ENCODE results near the gene GLTP. TPM values are rescaled to one million over a fixed set of nuclear protein-coding genes. Genes with fewer than 3 reads are reported as not detected.
"Not testable (repeated sequence)": the region's sequence is repeated elsewhere in the genome, so short reads cannot be mapped to it uniquely, and the experiment has no call there.

Gene GLTP
- 45.9 TPM for total RNA-seq
- 56.4 TPM for polyA plus RNA-seq (ENCODE audit: insufficient read depth, low read depth, low replicate concordance)
- long read RNA-seq, donor 1, transcript GLTP-201 (5 exons, 2,356 nt) = major isoform, 9 of 9 reads
- long read RNA-seq, donor 1, partial matches to known transcripts = 0 of 9 reads
- long read RNA-seq, donor 1, other reads (novel, unspliced or antisense) = 0 of 9 reads
- long read RNA-seq, donor 2, transcript GLTP-201 (5 exons, 2,356 nt) = major isoform, 7 of 7 reads
- long read RNA-seq, donor 2, partial matches to known transcripts = 0 of 7 reads
- long read RNA-seq, donor 2, other reads (novel, unspliced or antisense) = 0 of 7 reads
- long read RNA-seq, donor 3, transcript GLTP-201 (5 exons, 2,356 nt) = major isoform, 9 of 9 reads
- long read RNA-seq, donor 3, partial matches to known transcripts = 0 of 9 reads
- long read RNA-seq, donor 3, other reads (novel, unspliced or antisense) = 0 of 9 reads
- long read RNA-seq, donor 4, transcript GLTP-201 (5 exons, 2,356 nt) = major isoform, 10 of 12 reads
- long read RNA-seq, donor 4, partial matches to known transcripts = 0 of 12 reads
- long read RNA-seq, donor 4, other reads (novel, unspliced or antisense) = 0 of 12 reads
- long read RNA-seq, donor 5, partial matches to known transcripts = 0 of 1 reads
- long read RNA-seq, donor 5, other reads (novel, unspliced or antisense) = 0 of 1 reads
- long read RNA-seq, donor 6, partial matches to known transcripts = 0 of 1 reads
- long read RNA-seq, donor 6, other reads (novel, unspliced or antisense) = 0 of 1 reads
- long read RNA-seq, donor 7, transcript GLTP-201 (5 exons, 2,356 nt) = major isoform, 44 of 68 reads
- long read RNA-seq, donor 7, partial matches to known transcripts = 3 of 68 reads
- long read RNA-seq, donor 7, other reads (novel, unspliced or antisense) = 21 of 68 reads
- long read RNA-seq, donor 8, transcript GLTP-201 (5 exons, 2,356 nt) = major isoform, 13 of 14 reads
- long read RNA-seq, donor 8, partial matches to known transcripts = 0 of 14 reads
- long read RNA-seq, donor 8, other reads (novel, unspliced or antisense) = 0 of 14 reads
- long read RNA-seq, donor 9, transcript GLTP-201 (5 exons, 2,356 nt) = major isoform, 11 of 11 reads
- long read RNA-seq, donor 9, partial matches to known transcripts = 0 of 11 reads
- long read RNA-seq, donor 9, other reads (novel, unspliced or antisense) = 0 of 11 reads
- long read RNA-seq, donor 10, transcript GLTP-201 (5 exons, 2,356 nt) = major isoform, 10 of 10 reads
- long read RNA-seq, donor 10, partial matches to known transcripts = 0 of 10 reads
- long read RNA-seq, donor 10, other reads (novel, unspliced or antisense) = 0 of 10 reads

DNA sequence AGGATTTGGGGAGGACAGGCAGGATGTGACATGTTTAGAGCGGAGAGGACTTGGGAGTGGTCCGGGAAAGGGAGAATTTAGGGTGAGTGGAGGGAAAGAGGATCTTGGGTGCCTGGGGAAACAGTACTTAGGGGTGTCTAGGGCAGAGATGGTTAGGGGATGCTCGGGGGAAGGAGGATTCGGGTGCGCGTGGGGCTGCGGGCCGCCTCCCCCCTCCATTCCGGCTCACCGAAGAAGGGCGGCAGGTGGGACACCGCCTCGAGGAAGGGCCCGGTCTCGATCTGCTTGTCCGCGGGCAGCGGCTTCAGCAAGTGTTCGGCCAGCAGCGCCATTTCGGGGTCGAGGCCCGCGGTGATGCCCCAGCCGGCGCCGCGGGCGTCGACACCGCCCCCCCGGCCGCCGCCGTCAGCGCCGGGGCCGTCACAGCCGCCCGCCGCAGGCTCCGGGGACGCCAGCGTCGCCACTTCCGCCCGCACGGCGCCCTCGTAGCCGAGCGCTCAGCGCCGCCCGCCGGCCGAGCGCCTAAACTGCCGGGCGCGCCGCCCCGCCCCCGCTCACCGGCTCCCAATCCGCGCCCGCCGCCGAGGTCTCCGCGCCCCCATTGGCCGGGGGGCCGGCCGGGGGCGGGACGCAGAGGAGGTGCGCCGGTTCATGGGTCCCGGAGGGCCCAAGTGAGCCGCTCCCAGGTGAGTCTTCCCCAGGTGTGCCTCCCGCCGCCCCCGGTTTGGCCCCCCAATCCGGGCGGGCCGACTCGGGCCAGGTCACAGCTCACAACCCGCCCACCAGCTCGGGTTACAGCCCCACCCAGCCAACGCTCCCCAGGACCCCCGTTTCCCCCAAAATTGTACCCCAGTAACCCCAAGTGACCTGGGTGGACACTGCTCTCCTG, at the start of gene GLTP:
Gene GLTP, minus strand, starts transcription at position 499 of the 889 bp plus-strand sequence. Its CDS starts 167 bp downstream, at position 332.
- intact Hi-C loops (cut with DNase I) = no loop called here
- Histone ChIP-seq H3K27me3 (ENCODE audit: control insufficient read depth, insufficient read depth, low read length) (no peaks in the 10 kb centered on the region), H3K36me3 (ENCODE audit: control insufficient read depth in 2 of 3, insufficient read depth in 3 of 3, low read length in 3 of 3) (no peaks in the 10 kb centered on the region), H3K4me3 (ENCODE audit: low read length in 3 of 3) (peak within 1 kb of the TSS; percentile 90 to 97 (median 92)), H3K9me3 (ENCODE audit: control insufficient read depth in 2 of 3, insufficient read depth in 1 of 3, low read length in 3 of 3) (no peaks in the 10 kb centered on the region), H3K9ac (ENCODE audit: low read length in 3 of 3) (peak within 1 kb of the TSS; percentile 86 to 93 (median 91)), H3K27ac (ENCODE audit: low read depth in 2 of 2, low read length in 2 of 2) (peak within 1 kb of the TSS; percentile 72 to 82), H3K4me1 (ENCODE audit: control insufficient read depth in 2 of 3, insufficient read depth in 2 of 3, low read depth in 1 of 3, low read length in 3 of 3) (peaks cover 0 to 17% (median 13%) of the 10 kb centered on the region in 3 donors)
- peak; percentile 86 to 95 (median 91) for DNase-seq
- no peak for FAIRE-seq
- peak; percentile 89 for TF ChIP-seq CTCF (IDR thresholded peaks at IDR 0.05; ENCODE audit: borderline replicate concordance, extremely low read depth, insufficient read depth)

GRCh38 chr12:109929326-109929725, 49.0 kb upstream of the GLTP start:
- peaks cover 7 to 26% (median 19%) of the 10 kb centered on the region in 3 donors for H3K36me3 ChIP-seq (ENCODE audit: control insufficient read depth in 2 of 3, insufficient read depth in 3 of 3, low read length in 3 of 3)
- H3K4me3 ChIP-seq (ENCODE audit: low read length in 3 of 3); DNase-seq; H3K27me3 ChIP-seq (ENCODE audit: control insufficient read depth, insufficient read depth, low read length); H3K27ac ChIP-seq (ENCODE audit: low read depth in 2 of 2, low read length in 2 of 2); H3K9me3 ChIP-seq (ENCODE audit: control insufficient read depth in 2 of 3, insufficient read depth in 1 of 3, low read length in 3 of 3); H3K9ac ChIP-seq (ENCODE audit: low read length in 3 of 3); intact Hi-C loops (cut with DNase I); H3K4me1 ChIP-seq (ENCODE audit: control insufficient read depth in 2 of 3, insufficient read depth in 2 of 3, low read depth in 1 of 3, low read length in 3 of 3); FAIRE-seq: not testable (repeated sequence)

GRCh38 chr12:109928058-109928656, 47.8 kb upstream of the GLTP start:
- intact Hi-C loops (cut with DNase I) = no loop called here
- H3K4me1 ChIP-seq (ENCODE audit: control insufficient read depth in 2 of 3, insufficient read depth in 2 of 3, low read depth in 1 of 3, low read length in 3 of 3) = no peaks in the 10 kb centered on the region

More at GRCh38 chr12:109928058-109928656, 47.8 kb upstream of the GLTP start:
- no peak for DNase-seq
- Histone ChIP-seq H3K27me3 (ENCODE audit: control insufficient read depth, insufficient read depth, low read length) (no peaks in the 10 kb centered on the region), H3K9me3 (ENCODE audit: control insufficient read depth in 2 of 3, insufficient read depth in 1 of 3, low read length in 3 of 3) (no peaks in the 10 kb centered on the region), H3K4me3 (ENCODE audit: low read length in 3 of 3) (no peak overlapping the region), H3K27ac (ENCODE audit: low read depth in 2 of 2, low read length in 2 of 2) (no peak overlapping the region), H3K36me3 (ENCODE audit: control insufficient read depth in 2 of 3, insufficient read depth in 3 of 3, low read length in 3 of 3) (peaks cover 7 to 24% (median 19%) of the 10 kb centered on the region in 3 donors), H3K9ac (ENCODE audit: low read length in 3 of 3) (no peak overlapping the region)
- TF ChIP-seq CTCF (IDR thresholded peaks at IDR 0.05; ENCODE audit: borderline replicate concordance, extremely low read depth, insufficient read depth) = no peak
- no peak for FAIRE-seq

Measured in kidney (tissue), 22 donors.